ENCODE measurements around the gene SPON1.

- TF ChIP-seq, protein P1, sequence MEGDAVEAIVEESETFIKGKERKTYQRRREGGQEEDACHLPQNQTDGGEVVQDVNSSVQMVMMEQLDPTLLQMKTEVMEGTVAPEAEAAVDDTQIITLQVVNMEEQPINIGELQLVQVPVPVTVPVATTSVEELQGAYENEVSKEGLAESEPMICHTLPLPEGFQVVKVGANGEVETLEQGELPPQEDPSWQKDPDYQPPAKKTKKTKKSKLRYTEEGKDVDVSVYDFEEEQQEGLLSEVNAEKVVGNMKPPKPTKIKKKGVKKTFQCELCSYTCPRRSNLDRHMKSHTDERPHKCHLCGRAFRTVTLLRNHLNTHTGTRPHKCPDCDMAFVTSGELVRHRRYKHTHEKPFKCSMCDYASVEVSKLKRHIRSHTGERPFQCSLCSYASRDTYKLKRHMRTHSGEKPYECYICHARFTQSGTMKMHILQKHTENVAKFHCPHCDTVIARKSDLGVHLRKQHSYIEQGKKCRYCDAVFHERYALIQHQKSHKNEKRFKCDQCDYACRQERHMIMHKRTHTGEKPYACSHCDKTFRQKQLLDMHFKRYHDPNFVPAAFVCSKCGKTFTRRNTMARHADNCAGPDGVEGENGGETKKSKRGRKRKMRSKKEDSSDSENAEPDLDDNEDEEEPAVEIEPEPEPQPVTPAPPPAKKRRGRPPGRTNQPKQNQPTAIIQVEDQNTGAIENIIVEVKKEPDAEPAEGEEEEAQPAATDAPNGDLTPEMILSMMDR (IDR thresholded peaks at IDR 0.05; ENCODE audit: insufficient read depth, low read length, poor library complexity, severe bottlenecking), result no peak
- TF ChIP-seq EZH2phosphoT487 (conservative IDR thresholded peaks at IDR 0.05; ENCODE audit: low read length), result no peak
These were observed 155.5 kb downstream of the SPON1 start for GRCh38 chr11:14118072-14118471.
